ENCODE measurements around the gene BSDC1. TPM values are rescaled to one million over a fixed set of nuclear protein-coding genes. Genes with fewer than 3 reads are reported as not detected.

The BSDC1 gene
- total RNA-seq, 2 experiments from 2014 or later = 52.5 to 52.6 TPM

DNA sequence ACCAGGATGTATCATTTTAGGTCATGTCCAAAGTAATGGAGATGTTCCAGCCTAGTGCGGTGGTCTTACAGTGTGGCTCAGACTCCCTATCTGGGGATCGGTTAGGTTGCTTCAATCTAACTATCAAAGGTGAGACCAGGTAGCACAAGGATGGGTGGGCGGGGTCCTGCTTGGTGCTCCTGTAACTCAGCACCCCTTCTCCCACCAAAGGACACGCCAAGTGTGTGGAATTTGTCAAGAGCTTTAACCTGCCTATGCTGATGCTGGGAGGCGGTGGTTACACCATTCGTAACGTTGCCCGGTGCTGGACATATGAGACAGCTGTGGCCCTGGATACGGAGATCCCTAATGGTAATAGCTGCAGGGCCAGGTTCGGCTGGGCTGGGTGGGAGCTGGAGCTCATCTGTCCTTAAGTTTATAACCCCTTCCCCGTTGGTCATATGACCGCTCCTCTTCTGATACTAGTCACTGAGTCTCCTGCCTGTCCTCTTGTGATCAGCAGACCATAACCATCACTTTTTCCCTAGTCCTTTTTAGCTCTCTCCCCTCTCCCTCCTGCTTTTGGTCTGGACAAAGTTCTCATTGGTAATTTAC is 63.6 kb downstream of the BSDC1 start:
- H3K27ac Mint-ChIP-seq = no peak overlapping the region
- H3K36me3 Mint-ChIP-seq (ENCODE audit: low read depth) = peaks cover 82% of the 10 kb centered on the region
- H3K4me1 Mint-ChIP-seq = peaks cover 19% of the 10 kb centered on the region
- H3K9me3 Mint-ChIP-seq = no peaks in the 10 kb centered on the region
- H3K27me3 Mint-ChIP-seq = peaks cover 4% of the 10 kb centered on the region
- H3K4me3 Mint-ChIP-seq = no peak overlapping the region
- ChIA-PET CTCF (interaction anchor here (1.0 kb wide), 1 partner anchor 9 kb away, joined by 4 read pairs; no protein-coding TSS in a partner anchor), POLR2A (interaction anchor here (1.1 to 1.6 kb wide), 3 partner anchors 9 to 40 kb away, joined by 3 to 5 read pairs (median 3); partner anchors contain the start of gene HDAC1)
- DNase-seq = no peak

DNA sequence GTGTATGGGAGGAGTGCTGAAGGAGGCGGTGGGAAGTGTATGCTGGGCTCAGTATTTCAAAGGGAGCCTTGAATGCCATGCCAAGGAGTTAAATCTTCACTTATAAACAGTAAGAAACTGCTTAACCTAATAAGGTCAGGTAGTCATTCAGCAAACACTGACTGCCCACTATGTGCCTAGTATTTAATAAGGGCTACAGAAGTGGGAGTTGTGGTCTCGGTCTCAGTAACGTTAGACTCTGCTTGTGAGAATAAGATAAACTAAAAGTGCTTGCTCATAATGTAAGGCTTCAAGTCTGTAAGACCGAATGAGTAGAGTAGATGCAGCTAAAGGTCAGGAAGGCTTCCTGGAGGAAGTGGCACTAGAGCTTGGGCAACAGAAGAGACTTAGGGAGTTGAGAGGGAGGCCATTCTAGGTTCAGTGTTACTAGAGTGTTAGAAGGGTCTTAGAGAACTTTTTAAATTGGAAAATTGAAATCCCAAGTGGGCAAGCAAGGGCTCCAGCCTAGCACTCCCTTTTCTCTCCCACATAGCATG is 64.2 kb downstream of the BSDC1 start:
- POLR2A ChIA-PET = interaction anchor here (1.1 to 1.6 kb wide), 2 partner anchors 8 to 38 kb away, joined by 3 to 5 read pairs; partner anchors contain the start of gene HDAC1
- Mint-ChIP-seq H3K27ac (peak overlapping the region; percentile 29), H3K9me3 (no peaks in the 10 kb centered on the region), H3K4me3 (no peak overlapping the region), H3K4me1 (peaks cover 21% of the 10 kb centered on the region), H3K36me3 (ENCODE audit: low read depth) (peaks cover 88% of the 10 kb centered on the region), H3K27me3 (peaks cover 4% of the 10 kb centered on the region)
- DNase-seq = no peak
- CTCF ChIA-PET = no interaction called here

DNA sequence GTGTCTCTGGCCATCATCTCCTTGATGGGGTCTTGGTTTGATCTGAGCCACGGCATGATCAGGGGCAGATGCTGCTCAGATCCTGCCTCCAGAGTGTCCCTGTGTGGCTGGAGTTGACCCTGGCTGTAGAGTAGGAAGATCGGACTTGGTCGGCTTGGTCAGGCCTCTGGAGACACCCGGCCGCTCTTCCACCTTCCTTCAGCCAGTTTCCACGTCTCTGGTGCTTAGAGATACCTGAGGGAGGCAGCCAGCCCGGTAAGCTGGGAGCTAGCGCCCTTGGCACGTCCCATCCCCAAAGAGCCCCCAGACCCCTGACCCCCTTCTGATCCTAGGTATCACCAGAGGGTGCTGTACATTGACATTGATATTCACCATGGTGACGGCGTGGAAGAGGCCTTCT is 67.0 kb downstream of the BSDC1 start:
- DNase-seq = no peak
- CTCF ChIA-PET = no interaction called here
- POLR2A ChIA-PET = no interaction called here
- Mint-ChIP-seq H3K36me3 (ENCODE audit: low read depth) (peaks cover 82% of the 10 kb centered on the region), H3K9me3 (no peaks in the 10 kb centered on the region), H3K4me1 (peaks cover 29% of the 10 kb centered on the region), H3K27ac (no peak overlapping the region), H3K4me3 (no peak overlapping the region), H3K27me3 (no peaks in the 10 kb centered on the region)

DNA sequence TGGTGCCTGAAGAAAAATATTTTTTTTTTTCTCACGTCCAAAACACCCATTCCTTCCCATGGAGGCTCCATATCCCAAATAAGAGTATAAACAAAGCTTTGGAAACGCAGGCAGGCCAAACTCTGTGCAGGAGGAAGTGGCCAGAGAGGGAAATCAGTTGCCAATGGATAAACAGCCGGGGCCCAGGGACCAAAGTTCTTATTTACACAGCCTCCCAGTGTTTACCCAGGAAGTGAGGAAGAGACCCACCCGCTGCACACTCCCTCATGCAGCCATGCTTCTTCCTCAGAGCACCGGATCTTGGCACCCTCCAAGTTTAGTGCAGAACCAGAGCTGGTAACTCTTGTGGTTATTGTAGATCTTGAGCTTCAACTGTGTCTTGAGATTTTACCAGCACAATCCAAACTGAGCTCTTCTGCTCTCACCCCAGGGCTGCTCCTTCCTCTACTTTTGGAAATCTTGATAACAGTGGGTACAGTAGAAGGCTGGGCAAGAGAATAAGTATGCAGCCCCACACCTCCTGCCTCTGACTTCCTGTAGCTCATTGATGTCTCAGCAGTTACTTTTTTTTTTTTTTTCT is 72.4 kb downstream of the BSDC1 start:
- H3K36me3 Mint-ChIP-seq (ENCODE audit: low read depth) = peaks cover 58% of the 10 kb centered on the region
- no peaks in the 10 kb centered on the region for H3K27me3 Mint-ChIP-seq
- CTCF ChIA-PET = interaction anchor here (0.6 to 3.3 kb wide), 17 partner anchors 9 to 260 kb away, joined by 3 to 20 read pairs (median 4); partner anchors contain the start of genes HDAC1 and MARCKSL1
- H3K4me1 Mint-ChIP-seq = peaks cover 58% of the 10 kb centered on the region
- peak overlapping the region; percentile 91 for H3K27ac Mint-ChIP-seq
- POLR2A ChIA-PET = interaction anchor here (0.6 to 6.0 kb wide), 26 partner anchors 9 to 142 kb away, joined by 3 to 60 read pairs (median 4); partner anchors contain the start of genes BSDC1, HDAC1, IQCC and LCK
- peak; percentile 53 for DNase-seq
- no peaks in the 10 kb centered on the region for H3K9me3 Mint-ChIP-seq
- H3K4me3 Mint-ChIP-seq = peak overlapping the region; percentile 57

DNA sequence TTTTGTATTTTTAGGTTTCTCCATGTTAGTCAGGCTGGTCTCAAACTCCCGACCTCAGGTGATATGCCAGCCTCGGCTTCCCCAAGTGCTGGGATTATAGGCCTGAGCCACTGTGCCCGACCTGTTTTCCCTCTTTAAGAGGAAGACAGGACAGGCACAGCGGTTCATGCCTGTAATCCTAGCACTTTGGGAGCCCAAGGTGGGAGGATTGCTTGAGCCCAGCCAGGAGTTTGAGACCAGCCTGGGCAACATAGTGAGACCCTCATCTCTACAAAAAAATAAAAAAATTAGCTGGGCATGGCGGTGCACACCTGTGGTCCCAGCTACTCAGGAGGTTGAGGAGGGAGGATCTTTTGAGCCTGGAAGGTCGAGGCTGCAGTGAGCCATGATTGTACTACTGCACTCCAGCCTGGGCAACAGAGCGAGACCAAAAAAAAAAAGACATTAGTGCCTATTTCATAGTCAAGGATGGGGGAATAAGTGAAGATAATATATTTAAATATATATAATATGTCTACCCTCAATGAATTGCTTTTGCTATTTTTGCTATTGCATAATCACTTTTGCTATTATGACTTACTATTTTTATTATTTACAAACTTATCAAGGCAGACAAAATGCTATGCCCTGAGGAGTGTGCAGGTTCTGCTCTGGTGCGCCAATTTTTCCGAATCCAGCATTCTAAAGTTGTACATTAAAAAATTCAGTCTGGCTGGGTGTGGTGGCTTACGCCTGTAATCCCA is 75.9 kb downstream of the BSDC1 start:
- no peak for DNase-seq
- CTCF ChIA-PET = interaction anchor here (1.2 to 1.4 kb wide), 2 partner anchors 63 to 102 kb away, joined by 3 to 5 read pairs; no protein-coding TSS in a partner anchor
- H3K36me3 Mint-ChIP-seq (ENCODE audit: low read depth) = peaks cover 53% of the 10 kb centered on the region
- peaks cover 54% of the 10 kb centered on the region for H3K4me1 Mint-ChIP-seq
- H3K4me3 Mint-ChIP-seq = no peak overlapping the region
- POLR2A ChIA-PET = interaction anchor here (0.6 kb wide), 1 partner anchor 79 kb away, joined by 3 read pairs; no protein-coding TSS in a partner anchor
- H3K9me3 Mint-ChIP-seq = no peaks in the 10 kb centered on the region
- no peak overlapping the region for H3K27ac Mint-ChIP-seq
- no peaks in the 10 kb centered on the region for H3K27me3 Mint-ChIP-seq

DNA sequence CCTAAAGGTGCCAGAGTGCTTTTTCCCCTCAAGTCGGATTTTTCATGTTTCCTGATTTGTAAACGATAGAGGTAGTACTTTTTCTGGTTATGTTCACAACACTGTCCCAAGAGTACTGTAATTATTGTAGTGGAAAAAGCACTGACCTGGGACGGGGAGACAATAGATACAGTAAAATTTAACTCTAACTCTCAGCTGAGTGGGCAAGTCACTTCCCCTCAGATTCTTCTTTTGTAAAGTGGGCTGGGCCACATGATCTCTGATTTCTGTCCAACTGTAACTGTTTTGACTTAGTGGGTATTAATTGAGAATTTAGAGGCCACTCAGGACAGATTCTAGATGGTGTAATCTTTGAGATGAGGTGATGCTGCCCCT is 77.4 kb downstream of the BSDC1 start:
- Mint-ChIP-seq H3K27me3 (no peaks in the 10 kb centered on the region), H3K27ac (peak overlapping the region; percentile 58), H3K4me1 (peaks cover 43% of the 10 kb centered on the region), H3K9me3 (no peaks in the 10 kb centered on the region), H3K36me3 (ENCODE audit: low read depth) (peaks cover 42% of the 10 kb centered on the region), H3K4me3 (no peak overlapping the region)
- DNase-seq = no peak
- ChIA-PET CTCF (interaction anchor here (1.1 to 1.2 kb wide), 2 partner anchors 25 to 61 kb away, joined by 4 to 5 read pairs; partner anchors contain the start of gene HDAC1), POLR2A (no interaction called here)

Other genes starting within 250 kb of the BSDC1 start
- gene TXLNA, start 214.8 kb downstream of the BSDC1 start, total RNA-seq = 10 to 100 TPM; 79.8 to 81.2 TPM
- gene CCDC28B, start 193.8 kb downstream of the BSDC1 start, total RNA-seq = 10 to 100 TPM; 20.2 to 23.5 TPM
- gene IQCC, start 188.8 kb downstream of the BSDC1 start, total RNA-seq = 1 to 10 TPM; 3.7 to 3.8 TPM
- gene DCDC2B, start 185.4 kb downstream of the BSDC1 start, total RNA-seq = under 1 TPM in 1 of 2 experiments, not detected in 1; 0.13 TPM
- 10 to 100 TPM; 15.3 to 16.4 TPM for gene TMEM234, start 172.1 kb downstream of the BSDC1 start, total RNA-seq
- gene EIF3I, start 172.0 kb downstream of the BSDC1 start, total RNA-seq = 100 to 1,000 TPM; 161 to 172 TPM
- 1 to 10 TPM in 1 of 2 experiments, under 1 TPM in 1; 0.78 to 1.1 TPM for gene FAM167B, start 147.2 kb downstream of the BSDC1 start, total RNA-seq
- 100 to 1,000 TPM; 469 to 474 TPM for gene LCK, start 143.2 kb downstream of the BSDC1 start, total RNA-seq
- 100 to 1,000 TPM; 180 to 185 TPM for gene HDAC1, start 102.4 kb downstream of the BSDC1 start, total RNA-seq
- gene MARCKSL1, start 58.2 kb downstream of the BSDC1 start, total RNA-seq = 10 to 100 TPM; 26.4 to 27.9 TPM
- gene FAM229A, start 32.0 kb downstream of the BSDC1 start, total RNA-seq = 10 to 100 TPM; 10.6 to 11.8 TPM
- gene TSSK3, start 31.9 kb downstream of the BSDC1 start, total RNA-seq = 1 to 10 TPM in 1 of 2 experiments, under 1 TPM in 1; 0.70 to 1.0 TPM
- gene ZBTB8B, start 70.6 kb upstream of the BSDC1 start, total RNA-seq = not detected
- under 1 TPM; 0.18 to 0.20 TPM for gene ZBTB8A, start 145.0 kb upstream of the BSDC1 start, total RNA-seq

Data from activated CD4-positive, alpha-beta memory T cell treated with anti-CD3 and anti-CD28 coated beads, Interleukin-2, amount 10 ng/mL, durations not matched to agents 7 days and 5 days (primary cell).